ENCODE data around the gene RALGPS2. TPM values are rescaled to one million over a fixed set of nuclear protein-coding genes. Genes with fewer than 3 reads are reported as not detected.

RALGPS2 gene
- total and polyA plus RNA-seq, 2 donors (not counting 1 experiment from before 2014, with no cell fraction given), result 59.6 to 251 TPM

- H3K4me3 Mint-ChIP-seq, result no peak overlapping the region
- H3K36me3 ChIP-seq (replicated peaks in 1 of 2; ENCODE audit: control extremely low read depth in 1 of 2, control insufficient read depth in 1 of 2, extremely low read depth in 1 of 2, insufficient read depth in 2 of 2, low read length in 1 of 2), result peaks cover 26 to 85% of the 10 kb centered on the region in 2 experiments
- no peak overlapping the region for H3K4me2 ChIP-seq (replicated peaks; ENCODE audit: low read depth, low read length, poor library complexity, severe bottlenecking)
- H3K27me3 ChIP-seq (replicated peaks in 1 of 4; ENCODE audit: control extremely low read depth in 1 of 4, control insufficient read depth in 3 of 4, insufficient read depth in 4 of 4, low read length in 3 of 4), result no peaks in the 10 kb centered on the region
- DNase-seq, result no peak
- peak overlapping the region in 1 of 2 donors; percentile 24 for H3K27ac ChIP-seq (ENCODE audit: low read length in 2 of 2)
- ATAC-seq (ENCODE audit: low read depth), result no peak
- ChIA-PET POLR2A (no interaction called here), CTCF (interaction anchor here (0.8 kb wide), 1 partner anchor 19 kb away, joined by 3 read pairs; no protein-coding TSS in a partner anchor)
- peaks cover 43% of the 10 kb centered on the region for H4K20me1 ChIP-seq (ENCODE audit: control insufficient read depth, insufficient read depth, low read length, poor library complexity, severe bottlenecking)
- no peak overlapping the region for H2AFZ ChIP-seq (ENCODE audit: insufficient read depth, low read depth, low read length, poor library complexity, severe bottlenecking)
- H3K27me3 Mint-ChIP-seq, result no peaks in the 10 kb centered on the region
- no peak overlapping the region for H3K9ac ChIP-seq (ENCODE audit: low read length)
- peaks cover 59% of the 10 kb centered on the region for H3K4me1 Mint-ChIP-seq
- H3K79me2 ChIP-seq (ENCODE audit: control insufficient read depth, insufficient read depth, low read length), result peaks cover 8% of the 10 kb centered on the region
- no peaks in the 10 kb centered on the region for H3K9me3 Mint-ChIP-seq (ENCODE audit: insufficient read depth)
- peaks cover 12 to 24% of the 10 kb centered on the region in 2 donors for H3K4me1 ChIP-seq (ENCODE audit: control insufficient read depth in 2 of 2, insufficient read depth in 2 of 2, low read length in 2 of 2)
- intact Hi-C loops (cut with micrococcal nuclease), result no loop called here
- TF ChIP-seq CTCF (IDR thresholded peaks at IDR 0.05), result no peak
- no peak for TF ChIP-seq EZH2 (IDR thresholded peaks at IDR 0.05; ENCODE audit: borderline replicate concordance, insufficient read depth, low read depth, low read length, poor library complexity, severe bottlenecking)
- 67% methylated on average over 1 of the region's 5 CpGs for WGBS (ENCODE audit: insufficient coverage)
- H3K27ac Mint-ChIP-seq, result peak overlapping the region; percentile 57
- no peak overlapping the region for H3K4me3 ChIP-seq (ENCODE audit: control extremely low read depth in 1 of 5, extremely low read depth in 1 of 5, insufficient read depth in 1 of 5, low read depth in 2 of 5, low read length in 4 of 5)
- no peaks in the 10 kb centered on the region for H3K9me3 ChIP-seq (ENCODE audit: control extremely low read depth in 1 of 3, control insufficient read depth in 2 of 3, insufficient read depth in 1 of 3, low read length in 2 of 3)
Measured at GRCh38 chr1:178916448-178917174, 191.6 kb downstream of the RALGPS2 start.

- H3K36me3 ChIP-seq (replicated peaks in 1 of 2; ENCODE audit: control extremely low read depth in 1 of 2, control insufficient read depth in 1 of 2, extremely low read depth in 1 of 2, insufficient read depth in 2 of 2, low read length in 1 of 2), result peaks cover 26 to 80% of the 10 kb centered on the region in 2 experiments
- H3K27ac Mint-ChIP-seq, result no peak overlapping the region
- H4K20me1 ChIP-seq (ENCODE audit: control insufficient read depth, insufficient read depth, low read length, poor library complexity, severe bottlenecking), result peaks cover 26% of the 10 kb centered on the region
- H2AFZ ChIP-seq (ENCODE audit: insufficient read depth, low read depth, low read length, poor library complexity, severe bottlenecking), result no peak overlapping the region
- no peak overlapping the region for H3K4me3 ChIP-seq (ENCODE audit: control extremely low read depth in 1 of 5, extremely low read depth in 1 of 5, insufficient read depth in 1 of 5, low read depth in 2 of 5, low read length in 4 of 5)
- H3K4me2 ChIP-seq (replicated peaks; ENCODE audit: low read depth, low read length, poor library complexity, severe bottlenecking), result no peak overlapping the region
- no peaks in the 10 kb centered on the region for H3K27me3 ChIP-seq (replicated peaks in 1 of 4; ENCODE audit: control extremely low read depth in 1 of 4, control insufficient read depth in 3 of 4, insufficient read depth in 4 of 4, low read length in 3 of 4)
- H3K4me3 Mint-ChIP-seq, result no peak overlapping the region
- no peak overlapping the region for H3K9ac ChIP-seq (ENCODE audit: low read length)
- ChIA-PET CTCF (interaction anchor here (0.7 kb wide), 1 partner anchor 31 kb away, joined by 3 read pairs; no protein-coding TSS in a partner anchor), POLR2A (no interaction called here)
- intact Hi-C loops (cut with micrococcal nuclease), result no loop called here
- no peak for ATAC-seq (ENCODE audit: low read depth)
- no peaks in the 10 kb centered on the region for H3K9me3 Mint-ChIP-seq (ENCODE audit: insufficient read depth)
- H3K27me3 Mint-ChIP-seq, result no peaks in the 10 kb centered on the region
- TF ChIP-seq EZH2 (IDR thresholded peaks at IDR 0.05; ENCODE audit: borderline replicate concordance, insufficient read depth, low read depth, low read length, poor library complexity, severe bottlenecking) (no peak), CTCF (IDR thresholded peaks at IDR 0.05) (no peak)
- no peak for DNase-seq
- peaks cover 63% of the 10 kb centered on the region for H3K4me1 Mint-ChIP-seq
- H3K4me1 ChIP-seq (ENCODE audit: control insufficient read depth in 2 of 2, insufficient read depth in 2 of 2, low read length in 2 of 2), result peaks cover 12 to 24% of the 10 kb centered on the region in 2 donors
- no peaks in the 10 kb centered on the region for H3K9me3 ChIP-seq (ENCODE audit: control extremely low read depth in 1 of 3, control insufficient read depth in 2 of 3, insufficient read depth in 1 of 3, low read length in 2 of 3)
- H3K27ac ChIP-seq (ENCODE audit: low read length in 2 of 2), result no peak overlapping the region
- 95% methylated on average over 4 of the region's 6 CpGs for WGBS (ENCODE audit: insufficient coverage)
- no peaks in the 10 kb centered on the region for H3K79me2 ChIP-seq (ENCODE audit: control insufficient read depth, insufficient read depth, low read length)
Measured at GRCh38 chr1:178918308-178918707, 193.3 kb downstream of the RALGPS2 start.

Data from B cell (primary cell).